CD14-positive monocyte (primary cell): ENCODE results near the gene PPP2R2C. TPM values are rescaled to one million over a fixed set of nuclear protein-coding genes. Genes with fewer than 3 reads are reported as not detected.

ENCODE experiments used
- DNase-seq, 3 donors: peaks; one replicate each; pipeline ENCODE4 v3.0.0-alpha.2; 2011 to 2022
- H2AFZ ChIP-seq: 2 replicates; pipeline ENCODE4 v1.6.0; 2012; ENCODE audit warnings: mild to moderate bottlenecking, low read depth, low read length, inconsistent platforms; ENCODE audit not compliant: insufficient read depth, poor library complexity, severe bottlenecking
- H3K27ac ChIP-seq, 2 donors: 1 replicate in 1 of 2; 2 replicates in 1 of 2; pipeline ENCODE4 v1.5.1; 2012 to 2013; ENCODE audit warnings: low read length in 2 of 2, control low read depth in 1 of 2, inconsistent platforms in 1 of 2, low read depth in 1 of 2, mild to moderate bottlenecking in 1 of 2
- H3K27me3 ChIP-seq, 2 donors: one replicate each; pipeline versions ENCODE4 v1.6.0 to v1.6.1; 2011 to 2013; ENCODE audit warnings: low read length in 2 of 2; ENCODE audit not compliant: control insufficient read depth in 2 of 2, insufficient read depth in 2 of 2
- H3K36me3 ChIP-seq, 2 donors: replicated peaks in 1 of 2; 1 replicate in 1 of 2; 2 replicates in 1 of 2; pipeline versions ENCODE4 v1.5.1 to v1.6.1; 2012 to 2013; ENCODE audit warnings: low read length in 2 of 2, control low read depth in 1 of 2, inconsistent platforms in 1 of 2, mild to moderate bottlenecking in 1 of 2; ENCODE audit not compliant: insufficient read depth in 2 of 2, control insufficient read depth in 1 of 2
- H3K4me1 ChIP-seq, 2 donors: 1 replicate in 1 of 2; 2 replicates in 1 of 2; pipeline versions ENCODE4 v1.5.1 to v1.6.1; 2012 to 2013; ENCODE audit warnings: low read length in 2 of 2, control low read depth in 1 of 2, inconsistent platforms in 1 of 2, mild to moderate bottlenecking in 1 of 2, moderate library complexity in 1 of 2; ENCODE audit not compliant: insufficient read depth in 2 of 2, control insufficient read depth in 1 of 2
- H3K4me2 ChIP-seq: replicated peaks from 2 replicates; pipeline ENCODE3; 2012; ENCODE audit warnings: low read length, moderate library complexity, mild to moderate bottlenecking; ENCODE audit not compliant: poor library complexity, severe bottlenecking; ENCODE audit errors: extremely low read depth
- H3K4me3 ChIP-seq, 3 experiments: fragments of 200-600 bp in 1 of 3; sonication (generic) in 1 of 3; replicated peaks in 1 of 3; 1 replicate in 2 of 3; 2 replicates in 1 of 3; pipeline ENCODE4 v1.5.1; 2011 to 2013; ENCODE audit warnings: low read length in 3 of 3, mild to moderate bottlenecking in 3 of 3, control low read depth in 2 of 3, low read depth in 2 of 3, inconsistent platforms in 1 of 3, moderate library complexity in 1 of 3
- H3K79me2 ChIP-seq: 2 replicates; pipeline ENCODE4 v1.6.0; 2012; ENCODE audit warnings: mild to moderate bottlenecking, control low read depth, inconsistent platforms, low read length, moderate library complexity; ENCODE audit not compliant: insufficient read depth
- H3K9ac ChIP-seq: 2 replicates; pipeline ENCODE4 v1.6.0; 2017; ENCODE audit warnings: low read length, mild to moderate bottlenecking; ENCODE audit not compliant: insufficient read depth, poor library complexity, severe bottlenecking
- H3K9me3 ChIP-seq, 2 donors: replicated peaks in 1 of 2; 1 replicate in 1 of 2; 2 replicates in 1 of 2; pipeline versions ENCODE4 v1.5.1 to v1.6.1; 2012 to 2013; ENCODE audit warnings: low read length in 2 of 2, control low read depth in 1 of 2; ENCODE audit not compliant: control insufficient read depth in 1 of 2, insufficient read depth in 1 of 2
- H4K20me1 ChIP-seq: 2 replicates; pipeline ENCODE4 v1.6.0; 2012; ENCODE audit warnings: mild to moderate bottlenecking, low read length, control low read depth, moderate library complexity; ENCODE audit not compliant: insufficient read depth
- H3K27ac Mint-ChIP-seq, 7 donors: one replicate each; pipeline ENCODE4 v1.8.0; 2020; ENCODE audit warnings: mild to moderate bottlenecking in 7 of 7, mixed read lengths in 7 of 7, moderate library complexity in 6 of 7, inconsistent platforms in 2 of 7
- H3K27me3 Mint-ChIP-seq, 3 donors: one replicate each; pipeline ENCODE4 v1.8.0; 2021 to 2022; ENCODE audit warnings: low read depth in 3 of 3, mild to moderate bottlenecking in 3 of 3, mixed read lengths in 3 of 3, moderate library complexity in 3 of 3, inconsistent platforms in 1 of 3
- H3K36me3 Mint-ChIP-seq, 2 donors: one replicate each; pipeline ENCODE4 v1.8.0; 2020; ENCODE audit warnings: mixed read lengths in 2 of 2, inconsistent platforms in 1 of 2, mild to moderate bottlenecking in 1 of 2
- H3K4me1 Mint-ChIP-seq: one replicate; pipeline ENCODE4 v1.8.0; 2020; ENCODE audit warnings: mild to moderate bottlenecking, mixed read lengths
- H3K4me3 Mint-ChIP-seq, 2 donors: one replicate each; pipeline ENCODE4 v1.8.0; 2020; ENCODE audit warnings: mild to moderate bottlenecking in 2 of 2, mixed read lengths in 2 of 2, moderate library complexity in 1 of 2
- H3K9me3 Mint-ChIP-seq, 7 donors: one replicate each; pipeline ENCODE4 v1.8.0; 2020 to 2022; ENCODE audit warnings: mixed read lengths in 7 of 7, mild to moderate bottlenecking in 6 of 7, moderate library complexity in 6 of 7, inconsistent platforms in 2 of 7
- WGBS: methylation state at CpG from one replicate; pipeline ENCODE4 v1.1.5; 2013; ENCODE audit warnings: missing lambda C conversion rate; ENCODE audit not compliant: insufficient coverage; 5-methylcytosine and 5-hydroxymethylcytosine counted together
- intact Hi-C, 2 donors: fragments of 100-400 bp; cut with micrococcal nuclease; formaldehyde crosslinking; loops; one replicate each; pipeline versions ENCODE4 v1.15.0 to v1.15.1; 2023
- polyA plus RNA-seq, 3 donors: library from polyadenylated mRNA; depleted of rRNA in 1 of 3; unstranded in 2 of 3; stranded (reverse) in 1 of 3; fragments of 300-500 nt in 2 of 3; fragments of >200 nt in 1 of 3; fragmentation: Illumina TruSeq in 2 of 3; gene quantifications; 1 replicate in 2 of 3; 2 replicates in 1 of 3; pipeline ENCODE4 v1.2.3, GENCODE V29; 2012 to 2021
- TF ChIP-seq, protein P1 (sequence below): fragments of 200-600 bp; IDR thresholded peaks from one replicate; pipeline ENCODE4 v1.8.0; 2022; ENCODE audit warnings: antibody characterized with exemption, mild to moderate bottlenecking

PPP2R2C gene
- polyA plus RNA-seq, 3 donors, result not detected

DNA sequence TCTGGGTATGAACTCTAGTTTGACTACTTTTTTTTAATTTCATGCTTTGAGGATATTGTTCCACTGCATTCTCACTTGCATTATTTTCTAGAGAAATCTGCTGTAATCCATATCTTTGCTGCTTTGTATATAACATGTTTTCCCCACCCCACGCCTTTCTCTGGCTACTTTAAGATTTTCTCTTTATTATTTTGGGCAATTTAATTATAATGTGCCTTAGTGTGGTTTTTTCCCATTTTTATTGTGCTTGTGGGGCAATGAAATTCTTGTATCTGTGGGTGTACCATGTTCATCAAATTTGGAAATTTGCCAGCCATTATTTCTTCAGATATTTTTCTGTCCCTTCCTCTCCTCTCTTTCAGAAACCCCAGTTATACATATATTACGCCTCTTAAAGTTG, 15.1 kb upstream of the PPP2R2C start:
- H3K4me1 ChIP-seq, result no peaks in the 10 kb centered on the region
- no peak overlapping the region for H3K9ac ChIP-seq
- H3K27ac Mint-ChIP-seq, result no peak overlapping the region
- H3K36me3 Mint-ChIP-seq, result no peaks in the 10 kb centered on the region
- intact Hi-C loops, result no loop called here
- no peaks in the 10 kb centered on the region for H3K27me3 ChIP-seq
- DNase-seq, result no peak
- H3K4me3 Mint-ChIP-seq, result no peak overlapping the region
- H3K4me1 Mint-ChIP-seq, result no peaks in the 10 kb centered on the region
- no peak overlapping the region for H3K27ac ChIP-seq
- peaks cover 17 to 25% of the 10 kb centered on the region in 2 donors for H3K9me3 ChIP-seq
- peaks cover 10 to 31% (median 25%) of the 10 kb centered on the region in 7 donors for H3K9me3 Mint-ChIP-seq
- H4K20me1 ChIP-seq, result no peaks in the 10 kb centered on the region
- no peaks in the 10 kb centered on the region for H3K36me3 ChIP-seq
- no CpG with 5 or more reads among the region's 2 CpGs for WGBS
- peaks cover 2 to 18% (median 4%) of the 10 kb centered on the region in 3 donors for H3K27me3 Mint-ChIP-seq
- H3K79me2 ChIP-seq, result no peaks in the 10 kb centered on the region
- no peak overlapping the region for H3K4me3 ChIP-seq
- no peak overlapping the region for H3K4me2 ChIP-seq
- no peak overlapping the region for H2AFZ ChIP-seq
- TF ChIP-seq, protein P1, sequence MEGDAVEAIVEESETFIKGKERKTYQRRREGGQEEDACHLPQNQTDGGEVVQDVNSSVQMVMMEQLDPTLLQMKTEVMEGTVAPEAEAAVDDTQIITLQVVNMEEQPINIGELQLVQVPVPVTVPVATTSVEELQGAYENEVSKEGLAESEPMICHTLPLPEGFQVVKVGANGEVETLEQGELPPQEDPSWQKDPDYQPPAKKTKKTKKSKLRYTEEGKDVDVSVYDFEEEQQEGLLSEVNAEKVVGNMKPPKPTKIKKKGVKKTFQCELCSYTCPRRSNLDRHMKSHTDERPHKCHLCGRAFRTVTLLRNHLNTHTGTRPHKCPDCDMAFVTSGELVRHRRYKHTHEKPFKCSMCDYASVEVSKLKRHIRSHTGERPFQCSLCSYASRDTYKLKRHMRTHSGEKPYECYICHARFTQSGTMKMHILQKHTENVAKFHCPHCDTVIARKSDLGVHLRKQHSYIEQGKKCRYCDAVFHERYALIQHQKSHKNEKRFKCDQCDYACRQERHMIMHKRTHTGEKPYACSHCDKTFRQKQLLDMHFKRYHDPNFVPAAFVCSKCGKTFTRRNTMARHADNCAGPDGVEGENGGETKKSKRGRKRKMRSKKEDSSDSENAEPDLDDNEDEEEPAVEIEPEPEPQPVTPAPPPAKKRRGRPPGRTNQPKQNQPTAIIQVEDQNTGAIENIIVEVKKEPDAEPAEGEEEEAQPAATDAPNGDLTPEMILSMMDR, result no peak

DNA sequence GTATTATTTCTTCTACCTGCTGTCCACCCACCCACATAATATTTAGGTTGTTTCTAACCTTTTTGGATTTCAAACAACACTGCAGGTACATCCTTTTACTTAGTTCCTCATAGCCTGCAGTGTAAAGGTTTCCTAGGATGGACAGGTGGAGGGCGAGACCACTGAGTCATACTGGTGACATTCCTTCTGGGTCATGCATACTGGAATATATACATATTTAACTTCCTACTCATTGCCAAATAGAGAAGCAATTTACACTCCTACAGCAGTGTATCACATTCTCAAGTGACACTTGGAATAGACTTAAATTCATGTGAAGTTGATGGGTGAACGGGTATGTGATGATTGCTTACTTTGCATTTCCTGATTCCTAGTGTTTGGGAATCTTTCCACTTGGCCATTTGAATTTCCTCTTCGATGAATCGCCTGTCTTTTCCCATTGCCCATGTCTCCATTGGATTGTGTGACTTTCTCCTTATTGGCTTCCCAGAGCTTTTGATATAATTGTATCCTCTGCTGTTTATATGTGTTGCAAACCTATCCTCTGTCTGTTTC, 8.2 kb upstream of the PPP2R2C start:
- no peaks in the 10 kb centered on the region for H3K4me1 ChIP-seq
- peaks cover 0 to 1% (median 0%) of the 10 kb centered on the region in 7 donors for H3K9me3 Mint-ChIP-seq
- H4K20me1 ChIP-seq, result no peaks in the 10 kb centered on the region
- no peaks in the 10 kb centered on the region for H3K9me3 ChIP-seq
- no peak overlapping the region for H2AFZ ChIP-seq
- no peaks in the 10 kb centered on the region for H3K36me3 ChIP-seq
- H3K4me2 ChIP-seq, result no peak overlapping the region
- H3K36me3 Mint-ChIP-seq, result no peaks in the 10 kb centered on the region
- no peak overlapping the region for H3K9ac ChIP-seq
- H3K27me3 ChIP-seq, result peaks cover 0 to 3% of the 10 kb centered on the region in 2 donors
- intact Hi-C loops, result no loop called here
- H3K4me1 Mint-ChIP-seq, result no peaks in the 10 kb centered on the region
- H3K79me2 ChIP-seq, result no peaks in the 10 kb centered on the region
- no peak overlapping the region for H3K4me3 Mint-ChIP-seq
- no CpG with 5 or more reads among the region's 4 CpGs for WGBS
- no peak overlapping the region for H3K27ac ChIP-seq
- H3K27ac Mint-ChIP-seq, result no peak overlapping the region
- TF ChIP-seq, protein P1, result no peak
- H3K4me3 ChIP-seq, result no peak overlapping the region
- no peak for DNase-seq
- H3K27me3 Mint-ChIP-seq, result peaks cover 8 to 24% (median 9%) of the 10 kb centered on the region in 3 donors
